A172 (cell line): Measurements from ENCODE around the gene MGMT. TPM values are rescaled to one million over a fixed set of nuclear protein-coding genes. Genes with fewer than 3 reads are reported as not detected.

Source experiments
- DNase-seq: peaks from one replicate; pipeline ENCODE4 v3.0.0-alpha.2; 2015; ENCODE audit warnings: low spot score
- total RNA-seq: library from RNA; depleted of rRNA; stranded (reverse); fragments of >200 nt; shearing (Covaris generic); gene quantifications from 2 replicates; pipeline ENCODE4 v1.2.3, GENCODE V29; 2014

MGMT gene
- total RNA-seq, 1 experiment from 2014 or later = not detected

DNA sequence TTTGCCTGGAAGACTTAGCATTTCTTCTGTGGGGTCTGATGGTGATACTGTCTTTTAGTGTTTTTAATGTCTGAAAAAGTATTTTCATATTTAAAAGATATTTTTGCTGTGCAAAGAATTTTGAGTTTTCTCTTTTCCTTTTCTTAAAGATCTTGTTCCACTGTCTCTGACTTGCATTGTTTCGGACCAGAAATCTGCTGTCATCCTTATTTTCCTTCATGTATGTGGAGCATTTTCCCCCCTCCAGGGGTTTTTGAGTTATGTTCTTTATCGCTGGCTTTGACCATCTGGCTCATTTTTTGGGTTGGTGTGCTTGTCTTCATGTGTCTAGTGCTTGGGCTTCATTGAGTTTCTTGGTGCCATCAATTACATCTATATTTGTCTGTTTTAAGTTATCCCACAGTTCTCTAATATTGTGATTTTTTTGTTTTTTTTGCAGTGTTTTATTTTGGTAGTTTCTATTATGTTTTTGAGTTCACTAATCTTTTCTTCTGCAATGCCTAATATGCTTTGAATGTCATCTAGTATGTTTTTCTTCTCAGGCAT, 119.9 kb downstream of the MGMT start:
- no peak for DNase-seq

DNA sequence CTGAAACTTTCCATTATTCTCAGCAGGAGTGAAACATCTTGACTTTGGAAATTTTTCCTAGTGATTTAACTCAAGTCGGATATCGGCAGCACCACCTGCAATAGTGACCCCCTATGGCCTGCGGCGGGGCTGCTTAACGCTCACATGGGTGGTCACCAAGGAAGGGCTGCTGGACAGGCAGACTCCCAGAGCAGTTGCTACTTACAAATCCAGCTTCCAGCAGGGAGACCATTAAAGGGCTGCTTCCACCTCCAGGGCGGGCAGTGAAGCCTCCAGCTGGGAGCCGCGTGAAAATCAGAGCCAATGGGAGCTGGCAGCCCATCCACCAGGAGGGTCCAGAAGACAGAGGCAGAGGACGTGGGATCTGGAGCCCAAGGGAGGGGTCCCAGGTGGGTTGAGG, 122.5 kb downstream of the MGMT start:
- no peak for DNase-seq

DNA sequence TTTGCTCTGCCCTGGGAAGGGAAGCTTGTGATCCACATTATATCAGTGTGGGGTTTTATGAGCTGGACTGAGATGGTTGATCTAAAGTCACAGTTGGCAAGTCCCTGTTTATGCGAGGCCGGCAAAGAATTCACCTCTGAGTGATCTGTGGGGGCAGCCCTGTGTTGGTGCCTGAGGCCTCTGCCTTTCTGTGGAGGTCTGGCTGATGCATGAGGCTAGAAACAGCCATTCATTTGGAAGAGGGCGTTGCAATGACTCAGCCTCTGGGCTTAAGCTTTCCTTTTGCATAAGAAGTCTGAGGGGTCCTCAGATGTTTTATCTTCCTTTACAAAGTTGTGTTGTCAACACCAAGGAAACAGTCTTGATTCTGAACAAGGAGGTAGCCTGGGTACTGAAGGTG, 126.9 kb downstream of the MGMT start:
- no peak for DNase-seq

DNA sequence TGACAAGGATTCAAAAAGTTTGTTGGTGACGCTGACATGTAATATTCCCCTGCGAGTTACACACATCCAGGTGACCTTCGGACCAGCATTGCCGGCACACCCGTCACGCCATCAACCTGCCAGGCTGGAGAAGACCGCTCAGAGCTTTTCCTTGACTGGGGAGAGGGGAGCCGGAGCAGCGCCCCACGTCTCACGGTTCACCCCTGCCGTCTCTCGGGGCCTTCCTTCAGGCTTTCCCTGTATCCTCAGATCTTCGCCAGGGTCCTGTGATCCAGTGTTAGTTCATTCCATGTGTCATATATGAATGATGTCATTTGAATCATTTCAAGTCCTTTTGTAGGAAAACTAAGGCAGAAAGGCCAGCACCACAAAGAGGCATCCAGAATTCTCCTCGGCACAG, 127.8 kb downstream of the MGMT start:
- no peak for DNase-seq

DNA sequence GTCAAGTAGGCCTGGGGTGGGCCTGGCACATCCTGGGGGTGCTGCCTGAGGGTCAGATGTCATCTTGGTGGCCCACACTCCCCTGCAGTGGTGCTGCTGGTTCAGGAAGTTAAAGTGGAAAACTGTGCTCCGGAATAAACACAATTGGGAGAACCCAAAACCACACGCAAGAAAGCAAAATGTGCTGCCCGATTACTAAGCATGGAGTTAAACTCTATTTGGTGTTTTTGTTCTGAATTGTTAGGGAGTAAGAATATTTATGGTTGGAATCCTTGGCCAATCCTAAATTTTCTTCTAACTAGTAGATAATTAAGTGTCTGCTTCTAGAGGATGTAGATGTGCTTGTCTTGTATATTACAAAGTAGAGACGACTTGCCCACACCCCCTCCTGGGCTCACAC, 131.4 kb downstream of the MGMT start:
- DNase-seq = no peak

DNA sequence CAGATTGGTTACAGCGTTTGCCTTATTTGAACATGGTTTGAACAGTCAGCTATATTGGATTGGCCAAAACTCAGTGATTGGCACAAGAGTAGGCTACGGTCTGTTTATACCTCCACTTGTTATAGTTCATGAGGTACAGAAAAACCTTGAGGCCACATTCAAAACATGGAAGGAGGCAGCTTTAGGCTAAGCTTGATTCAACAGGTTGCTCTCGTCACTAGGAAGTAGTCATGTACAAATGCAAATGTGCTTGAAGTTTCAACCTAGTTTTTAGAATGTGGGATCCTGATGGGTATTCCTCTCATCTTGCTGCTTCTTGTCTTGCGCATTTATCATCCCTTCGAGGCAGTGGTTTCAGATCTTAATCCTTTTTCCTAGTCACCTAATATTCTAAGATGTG, 132.1 kb downstream of the MGMT start:
- no peak for DNase-seq

DNA sequence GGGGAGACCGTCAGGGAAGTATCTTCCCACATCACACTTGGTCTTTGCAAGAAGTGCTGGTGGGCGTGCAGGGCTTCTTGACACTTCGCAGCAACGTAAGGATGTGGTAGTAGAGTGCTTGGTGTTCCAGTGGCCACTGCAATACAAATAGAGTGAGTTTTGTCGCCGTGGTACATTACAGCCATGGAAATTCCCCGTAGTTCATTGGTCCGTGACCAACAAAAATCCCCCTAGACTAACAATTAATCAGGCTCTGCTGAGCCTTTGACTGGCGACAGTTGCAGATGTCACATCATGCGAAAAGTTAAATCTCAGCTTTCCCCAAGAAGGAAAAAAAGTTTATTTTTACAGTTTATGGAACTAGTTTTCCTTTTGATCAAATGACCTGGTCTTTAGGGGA, 134.7 kb downstream of the MGMT start:
- no peak for DNase-seq

DNA sequence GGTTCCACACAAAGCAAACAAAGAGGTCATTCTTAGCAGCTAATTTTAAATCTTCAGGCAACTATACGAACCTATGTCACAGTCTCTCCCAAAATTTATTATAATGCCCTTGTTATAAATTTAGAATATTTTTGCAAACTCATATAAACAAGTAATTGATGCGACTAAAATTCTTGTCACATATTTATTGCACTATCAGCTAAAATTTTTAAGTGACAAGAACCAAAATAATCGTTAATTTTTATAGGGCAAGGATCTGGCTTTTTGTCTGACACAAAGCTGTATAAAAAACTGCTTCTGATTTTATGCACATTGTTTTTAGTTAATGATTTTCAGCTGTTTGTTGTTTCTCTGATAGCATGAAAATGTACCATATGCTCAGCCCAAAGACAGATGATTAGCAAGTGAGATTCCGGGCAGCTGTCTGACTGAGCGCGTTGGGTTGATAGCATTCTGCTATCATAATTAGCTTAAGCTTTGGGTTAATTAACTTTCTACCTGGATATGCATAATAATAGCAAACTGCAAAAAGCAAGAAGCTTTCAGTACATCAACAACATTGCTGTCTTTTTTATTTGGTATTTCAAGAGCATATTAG, 136.0 kb downstream of the MGMT start:
- no peak for DNase-seq

DNA sequence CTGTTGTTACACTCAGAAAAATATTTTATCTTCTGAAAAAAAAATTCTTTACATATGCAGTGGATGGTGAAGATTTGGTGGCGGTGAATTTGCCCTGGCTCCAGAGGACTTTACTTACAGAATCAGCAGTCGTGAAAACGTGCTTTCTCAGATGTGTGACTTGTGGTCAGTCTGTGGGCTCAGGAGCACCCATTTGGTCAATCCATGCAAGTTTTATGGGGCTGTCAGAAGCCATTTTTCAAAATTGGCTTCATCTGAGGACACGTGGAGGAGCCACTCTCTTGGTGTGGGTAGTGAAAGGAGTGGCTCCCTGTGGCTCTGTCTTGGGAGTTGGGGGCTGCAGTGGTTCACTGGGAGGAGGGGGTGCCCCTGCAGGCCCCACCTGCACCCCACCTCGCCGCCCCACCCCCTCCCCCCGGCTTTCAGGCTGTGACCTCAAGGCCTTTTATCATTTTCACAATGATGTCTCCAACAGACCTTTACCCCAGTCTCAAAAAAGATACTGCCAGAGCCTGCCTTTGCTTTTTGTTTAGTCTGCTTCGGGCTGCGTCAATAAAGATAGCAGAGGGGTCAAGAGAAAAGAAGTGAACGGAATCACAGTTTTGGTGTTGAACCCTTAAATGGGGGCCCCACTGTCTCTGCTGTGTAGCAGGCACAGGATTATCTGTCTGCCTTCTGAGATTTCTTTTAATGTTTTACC, 137.4 kb downstream of the MGMT start:
- DNase-seq = no peak

DNA sequence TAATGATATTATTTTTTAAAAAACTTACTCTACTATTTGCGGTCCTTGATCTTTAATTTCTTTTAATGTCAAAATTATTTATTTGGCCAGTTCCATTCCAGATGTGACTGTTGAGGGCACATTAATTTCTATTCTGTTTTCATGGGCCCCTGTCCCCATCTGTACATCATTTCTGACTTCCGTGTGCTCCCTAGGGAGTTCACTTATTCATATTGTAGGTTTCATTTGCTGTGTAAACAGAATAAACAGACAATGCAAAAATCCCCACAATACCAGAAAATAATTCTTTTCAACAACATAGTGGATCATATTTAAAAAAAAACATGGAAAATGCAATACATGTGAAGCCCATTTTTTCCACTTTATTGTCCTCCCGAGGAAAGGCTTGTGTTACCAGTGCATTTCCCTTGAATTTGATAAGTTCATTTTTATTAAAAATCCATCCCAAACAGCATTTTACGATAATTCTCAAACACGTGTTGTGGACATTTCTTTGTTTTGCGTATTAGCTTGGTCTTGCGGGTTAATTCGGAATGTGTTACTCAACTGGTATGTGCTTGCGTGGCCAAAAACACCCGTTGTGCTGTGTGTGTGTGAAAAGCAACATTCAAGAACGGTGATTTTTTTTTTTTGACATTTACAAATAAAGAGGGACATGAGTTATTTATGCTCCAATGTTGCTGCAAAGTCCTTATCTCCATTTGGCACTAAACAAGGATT, 138.4 kb downstream of the MGMT start:
- no peak for DNase-seq

DNA sequence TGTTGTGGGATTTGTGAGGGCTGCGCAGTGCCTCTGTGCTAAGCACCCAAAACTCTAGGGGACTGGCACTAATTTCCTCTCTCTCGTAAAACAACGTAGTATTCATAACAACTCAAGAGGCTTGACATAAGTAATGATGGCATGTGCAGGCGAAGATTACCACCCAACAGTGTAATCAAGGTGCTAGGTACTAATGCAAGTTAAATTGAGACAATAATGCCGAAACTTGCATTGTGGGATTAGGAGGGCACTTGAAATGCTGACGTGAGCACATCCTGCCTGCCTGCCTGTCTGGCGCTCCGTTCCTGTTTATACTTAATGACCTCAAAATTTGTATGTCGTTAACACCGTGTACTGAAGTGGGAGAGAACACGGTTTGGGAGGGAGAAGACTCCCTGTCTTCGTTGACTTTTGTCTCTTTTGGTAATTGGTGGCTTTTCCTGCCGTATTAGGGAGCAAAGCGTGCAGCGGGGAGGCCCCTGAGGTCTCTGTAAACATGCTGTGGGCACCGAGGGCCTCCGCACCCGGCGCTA, 139.0 kb downstream of the MGMT start:
- no peak for DNase-seq

DNA sequence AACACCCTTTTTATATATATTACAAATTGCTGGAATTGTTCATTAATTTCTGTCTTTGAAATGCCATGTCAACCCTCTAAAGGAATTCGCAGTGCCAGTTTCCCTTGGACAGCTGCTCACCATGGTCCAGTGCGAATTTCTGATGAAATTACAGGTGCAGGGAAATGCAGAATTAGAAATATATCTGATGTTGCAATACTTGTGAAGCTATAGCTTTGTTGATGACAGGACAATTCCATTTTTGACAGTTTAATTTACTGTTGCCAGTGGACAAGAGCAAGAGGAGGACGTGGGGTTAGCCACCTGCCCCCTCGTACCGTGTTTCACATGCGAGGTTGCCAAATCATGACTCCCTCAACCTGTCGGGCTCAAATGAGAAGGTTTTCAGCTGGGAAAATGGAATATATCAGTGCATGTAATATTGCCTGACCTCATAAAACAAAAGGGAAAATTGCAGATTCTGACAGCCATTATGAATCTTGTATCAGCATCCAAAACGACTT, 140.6 kb downstream of the MGMT start:
- no peak for DNase-seq

DNA sequence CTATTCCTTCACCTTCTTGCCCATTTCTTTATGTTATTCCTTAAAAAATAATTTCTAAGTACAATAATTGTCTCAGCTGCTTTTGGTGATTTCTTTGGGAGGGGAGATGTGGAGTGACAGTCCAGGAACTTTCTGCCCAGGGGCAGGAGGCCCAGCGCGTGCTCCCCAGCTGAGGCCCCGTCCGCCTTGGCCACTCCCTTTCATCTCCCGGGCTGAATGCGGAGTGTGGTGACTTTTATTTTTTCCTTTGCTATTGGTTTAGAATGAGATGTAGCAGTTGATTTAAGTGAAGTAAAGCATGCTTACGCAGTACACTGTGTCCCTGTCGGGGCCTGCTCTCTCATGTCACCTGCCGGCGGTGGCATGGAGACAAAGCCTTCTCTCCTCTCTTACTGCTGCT, 141.6 kb downstream of the MGMT start:
- DNase-seq = no peak

DNA sequence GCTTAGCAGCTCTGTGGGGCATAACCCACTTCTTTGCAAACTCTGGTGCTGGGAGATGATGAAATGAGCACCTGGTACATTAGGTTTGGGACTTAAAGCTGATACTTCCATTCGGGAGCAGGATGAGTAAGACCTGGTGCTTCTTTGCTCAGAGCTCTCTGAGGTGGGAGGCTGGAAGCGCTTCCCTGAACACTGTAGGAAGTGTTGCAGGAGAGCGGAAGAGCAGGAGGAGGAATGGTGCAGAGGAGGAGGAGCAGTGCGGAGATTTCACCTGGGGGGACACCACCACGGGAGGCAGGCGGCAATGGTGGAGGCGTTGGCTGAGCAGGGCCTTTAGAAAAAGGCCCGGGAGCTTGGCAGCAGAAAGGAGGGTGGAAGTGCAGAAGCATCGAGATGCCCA, 142.5 kb downstream of the MGMT start:
- no peak for DNase-seq

DNA sequence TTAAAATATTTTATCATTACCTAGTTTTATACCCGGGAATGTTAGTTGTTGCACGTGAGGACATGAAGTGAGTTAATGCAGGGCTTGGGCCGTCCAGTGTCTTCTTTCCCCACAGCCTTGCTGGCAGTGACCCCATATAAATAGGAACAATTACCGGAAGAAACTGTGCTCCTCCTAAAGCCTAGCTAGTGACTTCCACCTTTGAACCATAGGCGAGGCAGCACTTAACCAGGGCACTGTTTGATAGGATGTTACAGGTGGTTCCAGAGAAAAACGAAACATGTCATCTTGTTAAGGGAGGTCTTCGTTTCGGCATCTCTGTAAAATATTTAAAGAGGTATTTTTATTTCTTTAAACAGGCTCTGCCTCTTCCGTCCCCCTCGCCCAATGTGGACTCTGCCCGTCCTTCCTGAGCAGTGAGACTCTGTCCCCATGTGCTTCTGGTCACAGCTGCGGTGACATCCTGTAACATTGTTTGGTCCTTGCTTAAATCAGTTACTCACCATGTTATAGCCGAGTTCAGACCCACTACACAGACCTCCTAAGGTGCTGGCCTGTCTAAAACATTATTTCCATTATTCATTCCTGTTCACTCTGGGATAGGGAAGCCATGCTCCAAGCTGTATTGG, 145.6 kb downstream of the MGMT start:
- no peak for DNase-seq

DNA sequence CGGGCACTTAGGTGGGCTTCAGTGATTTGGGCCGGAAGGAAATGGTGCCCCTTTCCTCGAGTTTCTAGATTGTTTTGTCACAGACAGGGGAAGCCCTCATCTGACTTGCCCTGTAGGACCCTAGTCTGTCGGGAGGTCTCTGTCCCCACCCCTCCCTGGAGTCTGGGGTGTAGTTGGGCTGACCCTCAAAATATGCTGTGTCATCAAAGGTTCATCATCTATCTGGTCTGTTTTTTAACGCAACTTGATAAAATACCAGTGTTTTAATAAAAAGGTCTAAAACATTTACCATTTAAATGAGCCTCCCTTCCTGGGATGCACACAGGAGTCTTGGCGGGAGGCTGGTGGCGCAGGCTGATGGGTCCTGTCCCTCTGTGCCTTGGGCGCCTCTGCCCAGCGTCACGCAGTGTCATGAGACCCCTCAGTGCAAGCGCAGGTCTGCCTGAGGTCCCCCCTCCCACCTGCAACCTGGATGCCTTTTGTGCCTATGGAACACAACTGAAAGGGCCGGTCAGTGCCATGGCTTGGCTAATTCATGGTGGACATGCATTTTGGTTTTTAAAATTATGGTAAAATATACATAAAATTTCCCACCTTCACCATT, 146.4 kb downstream of the MGMT start:
- DNase-seq = no peak

DNA sequence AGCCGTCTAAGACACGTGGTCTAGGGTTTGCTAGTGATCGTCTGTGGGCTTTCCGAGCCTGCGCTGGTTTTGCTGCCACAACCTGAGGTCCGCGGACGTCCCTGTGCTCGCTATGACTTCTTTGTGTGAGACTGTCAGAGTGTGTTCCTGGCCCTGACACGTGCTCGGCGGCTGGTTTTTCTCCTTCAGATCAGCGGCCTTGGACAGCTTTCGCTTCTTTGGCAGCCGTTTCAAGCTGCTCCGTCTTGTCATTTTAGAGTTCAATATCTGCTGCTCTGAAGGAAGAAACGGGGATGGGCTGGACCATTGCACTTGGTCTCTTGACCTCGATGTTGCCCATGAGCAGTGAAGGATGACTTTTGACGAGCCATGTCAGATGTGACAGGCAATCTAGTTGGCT, 147.3 kb downstream of the MGMT start:
- no peak for DNase-seq

DNA sequence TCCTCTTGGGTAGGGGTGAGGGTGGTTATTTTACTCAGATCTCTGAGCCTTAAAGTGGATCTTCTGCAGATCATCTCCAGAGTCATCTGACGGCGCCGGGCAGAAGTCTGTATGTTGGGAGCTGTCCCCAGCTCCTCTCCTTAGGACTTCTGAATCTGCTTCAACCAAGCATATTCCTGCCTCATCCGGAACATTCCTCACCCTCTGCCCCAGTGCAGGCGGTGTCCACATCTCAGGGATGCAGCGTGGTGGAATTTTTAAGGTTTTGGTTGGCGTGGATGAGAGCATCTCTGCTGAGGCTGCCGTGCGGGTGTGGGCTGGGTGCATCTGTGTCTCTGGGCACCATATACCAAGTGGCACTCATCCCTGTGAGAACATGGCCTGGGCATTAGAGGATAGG, 148.3 kb downstream of the MGMT start:
- DNase-seq = no peak

DNA sequence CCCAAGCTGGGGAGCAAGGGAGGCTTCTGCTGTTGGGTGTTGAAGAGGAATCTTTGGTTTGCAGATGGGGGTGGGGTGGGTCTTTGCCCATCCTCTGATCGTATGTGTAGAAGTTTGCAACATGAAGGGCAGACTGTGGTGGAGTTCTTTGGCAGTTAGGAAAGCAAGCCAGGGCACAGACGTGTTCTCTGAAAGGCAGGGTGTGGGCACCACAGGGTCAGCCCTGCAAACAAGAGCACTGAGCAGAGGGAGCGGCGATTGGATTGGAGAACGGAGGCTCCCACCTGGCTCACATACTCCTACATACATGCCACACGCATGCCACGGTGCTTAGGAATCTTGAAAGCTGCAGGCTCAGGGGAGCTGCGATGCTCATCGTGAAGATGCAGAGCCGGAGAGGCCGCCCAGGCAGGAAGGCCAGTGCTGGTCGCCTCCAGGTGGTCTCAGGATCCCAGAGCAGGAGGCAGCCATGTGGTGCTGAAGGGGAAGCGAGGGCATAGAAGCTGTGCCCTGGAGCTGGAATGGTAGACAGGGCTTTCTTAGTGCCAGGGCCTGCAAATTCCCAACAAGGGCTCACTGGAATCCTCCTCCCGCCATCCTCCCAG, 149.0 kb downstream of the MGMT start:
- DNase-seq = no peak

DNA sequence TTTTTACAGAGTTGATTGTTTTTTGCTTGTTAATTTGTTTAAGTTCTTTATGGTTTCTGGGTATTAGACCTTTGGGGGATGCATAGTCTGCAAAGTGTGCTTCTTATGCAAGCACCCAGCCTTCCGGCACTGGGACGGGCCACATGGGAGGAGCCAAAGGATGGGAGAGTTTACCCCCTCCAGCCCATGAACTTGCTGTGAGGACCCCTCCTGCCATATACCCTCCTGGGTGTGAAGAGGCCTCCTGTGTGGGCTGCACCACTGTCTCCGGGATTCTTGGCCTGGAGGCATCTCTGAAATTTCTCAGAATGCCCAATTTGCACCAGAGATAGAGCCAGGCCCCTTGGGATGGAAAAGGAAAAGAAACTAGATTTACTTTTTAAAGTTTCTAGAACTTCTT, 150.7 kb downstream of the MGMT start:
- DNase-seq = no peak

DNA sequence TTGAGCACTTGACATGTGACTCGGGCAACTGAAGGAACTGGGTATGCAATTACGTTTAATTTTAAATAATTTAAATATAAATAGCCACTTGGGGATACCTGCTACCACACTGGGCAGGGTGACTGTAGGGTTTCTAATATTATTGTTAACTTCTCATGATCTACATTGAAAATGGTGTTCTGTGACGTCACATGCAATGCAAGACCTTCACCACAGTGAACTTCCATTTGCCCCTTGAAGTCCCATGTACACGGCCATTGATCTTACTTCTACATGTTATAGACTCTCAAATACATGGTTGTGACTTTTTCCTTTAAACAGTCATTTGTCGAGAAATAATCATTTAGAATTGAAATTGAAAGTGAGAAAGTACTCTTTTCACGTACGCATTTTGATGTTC, 154.0 kb downstream of the MGMT start:
- no peak for DNase-seq
